K562 (cell line): Measurements from ENCODE around the gene TRIP10. TPM values are rescaled to one million over a fixed set of nuclear protein-coding genes. Genes with fewer than 3 reads are reported as not detected.
A peak's percentile ranks its signal among the peaks of the same experiment; 100 is the strongest.

ENCODE experiments used
- ARID1B ChIP-seq: fragments of 450-650 bp; IDR thresholded peaks from 2 replicates; pipeline ENCODE4 v1.6.1; 2016; ENCODE audit warnings: antibody characterized with exemption, mild to moderate bottlenecking, inconsistent platforms
- ASH1L ChIP-seq: fragments of 450-650 bp; IDR thresholded peaks from 2 replicates; pipeline ENCODE4 v1.6.1; 2018; ENCODE audit warnings: borderline replicate concordance, mild to moderate bottlenecking, low read depth; ENCODE audit not compliant: partially characterized antibody
- BRD4 ChIP-seq: fragments of 200-600 bp; sonication (generic); IDR thresholded peaks from 2 replicates; pipeline ENCODE4 v1.6.1; 2017; ENCODE audit warnings: inconsistent platforms
- CAMTA2 ChIP-seq: fragments of 250-450 bp; sonication (Bioruptor Pico); conservative IDR thresholded peaks from 2 replicates; pipeline ENCODE4 v1.5.1; 2022
- CC2D1A ChIP-seq: fragments of 450-650 bp; IDR thresholded peaks from 2 replicates; pipeline ENCODE4 v1.6.1; 2017; ENCODE audit warnings: mild to moderate bottlenecking
- DLX4 ChIP-seq: fragments of 250-450 bp; sonication (Bioruptor Pico); IDR thresholded peaks from 2 replicates; pipeline ENCODE4 v1.6.1; 2021; ENCODE audit warnings: mild to moderate bottlenecking
- FOS ChIP-seq: IDR thresholded peaks from 3 replicates; pipeline ENCODE4 v1.6.1; 2011; ENCODE audit not compliant: insufficient read length; ENCODE audit errors: extremely low read depth
- FUS ChIP-seq: fragments of 200-400 bp; formaldehyde crosslinking; optimal IDR thresholded peaks from 2 replicates; pipeline ENCODE3; 2017; ENCODE audit warnings: low read depth, low read length
- KLF1 ChIP-seq: fragments of 450-650 bp; IDR thresholded peaks from 2 replicates; pipeline ENCODE4 v1.6.1; 2016; ENCODE audit warnings: missing genetic modification characterization, missing compliant biosample characterization
- KLF10 ChIP-seq: fragments of 250-450 bp; sonication (Bioruptor Pico); IDR thresholded peaks from 2 replicates; pipeline ENCODE4 v1.6.1; 2021; ENCODE audit warnings: matching md5 sums
- LCOR ChIP-seq: sonication (generic); formaldehyde crosslinking; IDR thresholded peaks from 2 replicates; pipeline ENCODE4 v1.8.0; 2022; ENCODE audit warnings: mild to moderate bottlenecking, missing genetic modification reagents
- NFE2 ChIP-seq: IDR thresholded peaks from 2 replicates; pipeline ENCODE4 v1.6.1; 2014; ENCODE audit warnings: antibody characterized with exemption, low read depth
- NFIC ChIP-seq: fragments of 450-650 bp; IDR thresholded peaks from 2 replicates; pipeline ENCODE4 v1.6.1; 2017; ENCODE audit warnings: mild to moderate bottlenecking, inconsistent platforms
- PHB2 ChIP-seq: fragments of 450-650 bp; IDR thresholded peaks from 2 replicates; pipeline ENCODE4 v1.6.1; 2017; ENCODE audit warnings: low read depth
- POLR3A ChIP-seq: IDR thresholded peaks from 2 replicates; pipeline ENCODE4 v1.6.1; 2011; ENCODE audit warnings: borderline replicate concordance, mild to moderate bottlenecking, moderate library complexity; ENCODE audit not compliant: insufficient read length, insufficient read depth; ENCODE audit errors: extremely low read depth
- SMAD3 ChIP-seq: fragments of 450-650 bp; formaldehyde crosslinking; conservative IDR thresholded peaks from 2 replicates; pipeline ENCODE4 v1.4.0; 2020; ENCODE audit warnings: mild to moderate bottlenecking
- SMAD4 ChIP-seq: fragments of 250-450 bp; sonication (Bioruptor Pico); conservative IDR thresholded peaks from 2 replicates; pipeline ENCODE4 v1.8.0; 2021; ENCODE audit warnings: inconsistent platforms, mild to moderate bottlenecking, moderate library complexity
- SRSF9 ChIP-seq: fragments of 200-400 bp; formaldehyde crosslinking; IDR thresholded peaks from 2 replicates; pipeline ENCODE4 v1.6.1; 2017; ENCODE audit warnings: low read depth, low read length, borderline replicate concordance
- TCF7 ChIP-seq: sonication (generic); IDR thresholded peaks from 2 replicates; pipeline ENCODE4 v1.6.1; 2016; ENCODE audit warnings: antibody characterized with exemption, borderline replicate concordance
- TEAD4 ChIP-seq, 2 experiments: sonication (generic) in 1 of 2; formaldehyde crosslinking in 1 of 2; IDR thresholded peaks; 2 replicates each; pipeline versions ENCODE4 v1.6.1 to v1.8.0; 2012 to 2022; ENCODE audit warnings: borderline replicate concordance in 1 of 2, inconsistent platforms in 1 of 2, low read length in 1 of 2, mild to moderate bottlenecking in 1 of 2, missing genetic modification reagents in 1 of 2
- ZC3H11A ChIP-seq: IDR thresholded peaks from 2 replicates; pipeline ENCODE4 v1.6.1; 2012; ENCODE audit warnings: low read depth, low read length, improper control_type of control experiment
- ZNF143 ChIP-seq: sonication (generic); formaldehyde crosslinking; IDR thresholded peaks from 2 replicates; pipeline ENCODE4 v1.9.0; 2022; ENCODE audit warnings: mild to moderate bottlenecking, missing genetic modification reagents
- ZNF232 ChIP-seq: sonication (generic); formaldehyde crosslinking; IDR thresholded peaks from 2 replicates; pipeline ENCODE4 v1.8.0; 2022; ENCODE audit warnings: mild to moderate bottlenecking, missing genetic modification reagents
- ZNF311 ChIP-seq: fragments of 250-450 bp; sonication (Bioruptor Pico); IDR thresholded peaks from 2 replicates; pipeline ENCODE4 v1.4.0; 2020; ENCODE audit warnings: mild to moderate bottlenecking, moderate library complexity
- ZNF354B ChIP-seq: fragments of 250-450 bp; sonication (Bioruptor Pico); IDR thresholded peaks from 2 replicates; pipeline ENCODE4 v1.4.0; 2020
- ZNF41 ChIP-seq: fragments of 250-450 bp; sonication (Bioruptor Pico); conservative IDR thresholded peaks from 2 replicates; pipeline ENCODE4 v1.4.0; 2020; ENCODE audit warnings: mild to moderate bottlenecking
- ZNF511 ChIP-seq: sonication (generic); formaldehyde crosslinking; IDR thresholded peaks from 2 replicates; pipeline ENCODE4 v1.8.0; 2022; ENCODE audit warnings: mild to moderate bottlenecking, missing genetic modification reagents
- polyA plus RNA-seq, 8 experiments: library from polyadenylated mRNA; depleted of rRNA in 4 of 8; stranded (reverse) in 5 of 8; unstranded in 3 of 8; fragments of >200 nt; fragmentation: Nextera tagmentation in 2 of 8; fragmentation: Illumina TruSeq in 1 of 8; extraction: Ambion mirVana in 2 of 8; extraction: Trizol in 1 of 8; gene quantifications; 2 replicates each; pipeline versions ENCODE4 v1.2.1 to v1.2.3, GENCODE V29; 2011 to 2014; ENCODE audit warnings: inconsistent platforms in 1 of 8, missing spikeins in 1 of 8
- total RNA-seq, 7 experiments: library from RNA; depleted of rRNA in 6 of 7; stranded (reverse); fragments of >200 nt in 6 of 7; fragmentation: Illumina TruSeq in 2 of 7; extraction: Trizol in 2 of 7; gene quantifications; 2 replicates each; pipeline versions ENCODE4 v1.2.1 to v1.2.3, GENCODE V29; 2011 to 2021; ENCODE audit warnings: low replicate concordance in 1 of 7
- TF ChIP-seq, protein P1 (sequence below): fragments of 250-450 bp; sonication (Bioruptor Pico); IDR thresholded peaks from 2 replicates; pipeline ENCODE4 v1.4.0; 2020
- TF ChIP-seq, protein P2 (sequence below): fragments of 250-450 bp; sonication (Bioruptor Pico); IDR thresholded peaks from 2 replicates; pipeline ENCODE4 v1.5.0; 2020; ENCODE audit warnings: mild to moderate bottlenecking

The TRIP10 gene
- total and polyA plus RNA-seq, 9 of the 15 experiments (the other 6 are each of a cell fraction or from before 2014, with no cell fraction given) = 1.2 to 66.8 (median 36.1) TPM

DNA sequence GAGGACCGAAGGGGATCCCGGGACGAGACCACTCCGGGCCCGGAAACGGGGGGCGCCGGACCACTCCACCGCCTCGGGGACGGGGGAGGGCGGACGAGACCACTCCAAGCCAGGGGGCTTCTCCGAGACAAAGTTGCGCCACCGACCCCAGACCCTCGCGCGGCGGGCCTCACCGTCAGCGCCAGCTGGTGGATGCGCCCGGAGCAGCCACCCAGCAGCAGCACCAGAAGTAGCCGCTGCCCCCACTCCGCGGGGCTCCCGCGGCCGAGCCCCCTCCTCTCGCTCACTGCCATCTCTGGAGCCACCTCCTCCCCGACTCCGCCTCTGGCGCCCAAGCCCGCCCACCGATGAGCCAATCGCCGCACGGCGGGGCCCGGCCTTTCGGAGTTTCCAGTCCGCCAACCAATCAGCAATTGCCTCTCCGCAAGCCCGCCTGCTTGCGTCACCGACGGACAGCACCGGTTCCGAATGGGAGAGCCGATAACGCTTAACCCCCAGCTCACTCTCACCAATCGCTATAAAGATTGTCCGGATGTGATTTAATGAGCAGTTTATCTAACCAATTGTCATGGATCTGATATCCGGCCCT lies 2.1 kb upstream of the TRIP10 start, which contains the start of gene GPR108 (continued):
- peak; percentile 99 for TF ChIP-seq ASH1L
- no peak for TF ChIP-seq FUS
- TF ChIP-seq KLF1 (tag) = peak; percentile 86; the same call in 1 of the 2 replicates
- TF ChIP-seq NFIC = no peak
- TF ChIP-seq TEAD4 (IDR thresholded peaks at IDR 0.05; ENCODE audit: low read length) = no peak
- TF ChIP-seq TEAD4 (CRISPR knock-in tag; IDR thresholded peaks at IDR 0.05; ENCODE audit: borderline replicate concordance) = no peak
- TF ChIP-seq SMAD3 (CRISPR knock-in tag) = no peak
- no peak for TF ChIP-seq ZNF311 (CRISPR knock-in tag)
- no peak for TF ChIP-seq ZNF41 (CRISPR knock-in tag)
- no peak for TF ChIP-seq LCOR (CRISPR knock-in tag)
- no peak for TF ChIP-seq KLF10 (CRISPR knock-in tag)
- TF ChIP-seq CAMTA2 (CRISPR knock-in tag) = peak; percentile 64; the same call in 1 of the 2 replicates
- TF ChIP-seq CC2D1A = no peak
- no peak for TF ChIP-seq BRD4
- TF ChIP-seq NFE2 = 0 out of 2 replicates have a peak, but pooled peaks have one; percentile 6
- no peak for TF ChIP-seq PHB2
- TF ChIP-seq SMAD4 (CRISPR knock-in tag) = no peak; the same call in 1 of the 2 replicates
- no peak for TF ChIP-seq DLX4 (CRISPR knock-in tag)
- no peak for TF ChIP-seq SRSF9
- TF ChIP-seq, protein P1, sequence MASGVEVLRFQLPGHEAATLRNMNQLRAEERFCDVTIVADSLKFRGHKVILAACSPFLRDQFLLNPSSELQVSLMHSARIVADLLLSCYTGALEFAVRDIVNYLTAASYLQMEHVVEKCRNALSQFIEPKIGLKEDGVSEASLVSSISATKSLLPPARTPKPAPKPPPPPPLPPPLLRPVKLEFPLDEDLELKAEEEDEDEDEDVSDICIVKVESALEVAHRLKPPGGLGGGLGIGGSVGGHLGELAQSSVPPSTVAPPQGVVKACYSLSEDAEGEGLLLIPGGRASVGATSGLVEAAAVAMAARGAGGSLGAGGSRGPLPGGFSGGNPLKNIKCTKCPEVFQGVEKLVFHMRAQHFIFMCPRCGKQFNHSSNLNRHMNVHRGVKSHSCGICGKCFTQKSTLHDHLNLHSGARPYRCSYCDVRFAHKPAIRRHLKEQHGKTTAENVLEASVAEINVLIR (CRISPR knock-in tag) = peak; percentile 97
- no peak for TF ChIP-seq ZNF511 (CRISPR knock-in tag)
- no peak for TF ChIP-seq ZNF232
- TF ChIP-seq ZNF143 (CRISPR knock-in tag) = no peak
- no peak for TF ChIP-seq POLR3A
- no peak for TF ChIP-seq TCF7
- TF ChIP-seq, protein P2, sequence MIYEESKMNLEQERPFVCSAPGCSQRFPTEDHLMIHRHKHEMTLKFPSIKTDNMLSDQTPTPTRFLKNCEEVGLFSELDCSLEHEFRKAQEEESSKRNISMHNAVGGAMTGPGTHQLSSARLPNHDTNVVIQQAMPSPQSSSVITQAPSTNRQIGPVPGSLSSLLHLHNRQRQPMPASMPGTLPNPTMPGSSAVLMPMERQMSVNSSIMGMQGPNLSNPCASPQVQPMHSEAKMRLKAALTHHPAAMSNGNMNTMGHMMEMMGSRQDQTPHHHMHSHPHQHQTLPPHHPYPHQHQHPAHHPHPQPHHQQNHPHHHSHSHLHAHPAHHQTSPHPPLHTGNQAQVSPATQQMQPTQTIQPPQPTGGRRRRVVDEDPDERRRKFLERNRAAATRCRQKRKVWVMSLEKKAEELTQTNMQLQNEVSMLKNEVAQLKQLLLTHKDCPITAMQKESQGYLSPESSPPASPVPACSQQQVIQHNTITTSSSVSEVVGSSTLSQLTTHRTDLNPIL = no peak
- TF ChIP-seq ZNF354B (CRISPR knock-in tag) = no peak
- TF ChIP-seq ZC3H11A = no peak
- peak; percentile 32; the same call in 1 of the 2 replicates for TF ChIP-seq ARID1B
- peak; percentile 100 for TF ChIP-seq FOS
